ENCODE results near the gene C10orf71. TPM values are rescaled to one million over a fixed set of nuclear protein-coding genes. Genes with fewer than 3 reads are reported as not detected.

The C10orf71 gene
- total RNA-seq, 2 experiments from 2014 or later: not detected

- Mint-ChIP-seq H3K4me3 (no peak overlapping the region), H3K9me3 (peaks cover 27% of the 10 kb centered on the region), H3K27me3 (no peaks in the 10 kb centered on the region), H3K4me1 (no peaks in the 10 kb centered on the region), H3K27ac (no peak overlapping the region), H3K36me3 (no peaks in the 10 kb centered on the region)
- DNase-seq: no peak
Observed at GRCh38 chr10:49265885-49266284, 33.1 kb upstream of the C10orf71 start.

GRCh38 chr10:49268185-49268584, 30.8 kb upstream of the C10orf71 start:
- Mint-ChIP-seq H3K36me3 (no peaks in the 10 kb centered on the region), H3K27ac (no peak overlapping the region), H3K27me3 (no peaks in the 10 kb centered on the region), H3K9me3 (peaks cover 27% of the 10 kb centered on the region), H3K4me1 (peaks cover 8% of the 10 kb centered on the region), H3K4me3 (no peak overlapping the region)
- DNase-seq: no peak

GRCh38 chr10:49269523-49269922, 29.4 kb upstream of the C10orf71 start:
- DNase-seq: no peak
- Mint-ChIP-seq H3K4me3 (no peak overlapping the region), H3K36me3 (no peaks in the 10 kb centered on the region), H3K9me3 (peaks cover 23% of the 10 kb centered on the region), H3K27me3 (no peaks in the 10 kb centered on the region), H3K27ac (no peak overlapping the region), H3K4me1 (peaks cover 8% of the 10 kb centered on the region)

- Mint-ChIP-seq H3K4me3 (no peak overlapping the region), H3K4me1 (peaks cover 8% of the 10 kb centered on the region), H3K27me3 (no peaks in the 10 kb centered on the region), H3K27ac (no peak overlapping the region), H3K9me3 (peaks cover 15% of the 10 kb centered on the region), H3K36me3 (no peaks in the 10 kb centered on the region)
- DNase-seq: no peak
Observed at GRCh38 chr10:49270565-49270964, 28.4 kb upstream of the C10orf71 start.

GRCh38 chr10:49271346-49271745, 27.6 kb upstream of the C10orf71 start:
- H3K9me3 Mint-ChIP-seq: peaks cover 7% of the 10 kb centered on the region
- peaks cover 8% of the 10 kb centered on the region for H3K4me1 Mint-ChIP-seq
- no peak overlapping the region for H3K27ac Mint-ChIP-seq
- DNase-seq: no peak
- H3K4me3 Mint-ChIP-seq: no peak overlapping the region
- no peaks in the 10 kb centered on the region for H3K27me3 Mint-ChIP-seq
- H3K36me3 Mint-ChIP-seq: no peaks in the 10 kb centered on the region

- Mint-ChIP-seq H3K4me1 (peaks cover 8% of the 10 kb centered on the region), H3K27ac (peak overlapping the region; percentile 40), H3K9me3 (peaks cover 2% of the 10 kb centered on the region), H3K4me3 (no peak overlapping the region), H3K27me3 (no peaks in the 10 kb centered on the region), H3K36me3 (no peaks in the 10 kb centered on the region)
- no peak for DNase-seq
Observed at GRCh38 chr10:49272251-49273081, 26.5 kb upstream of the C10orf71 start.

- Mint-ChIP-seq H3K4me3 (no peak overlapping the region), H3K27me3 (no peaks in the 10 kb centered on the region), H3K4me1 (peaks cover 8% of the 10 kb centered on the region), H3K36me3 (no peaks in the 10 kb centered on the region), H3K27ac (no peak overlapping the region), H3K9me3 (no peaks in the 10 kb centered on the region)
- no peak for DNase-seq
Observed at GRCh38 chr10:49273082-49273465, 25.9 kb upstream of the C10orf71 start.

- no peaks in the 10 kb centered on the region for H3K27me3 Mint-ChIP-seq
- peaks cover 8% of the 10 kb centered on the region for H3K4me1 Mint-ChIP-seq
- H3K9me3 Mint-ChIP-seq: no peaks in the 10 kb centered on the region
- H3K27ac Mint-ChIP-seq: no peak overlapping the region
- no peak overlapping the region for H3K4me3 Mint-ChIP-seq
- DNase-seq: no peak
- no peaks in the 10 kb centered on the region for H3K36me3 Mint-ChIP-seq
Observed at GRCh38 chr10:49273626-49274025, 25.3 kb upstream of the C10orf71 start.

GRCh38 chr10:49274886-49275285, 24.1 kb upstream of the C10orf71 start:
- Mint-ChIP-seq H3K9me3 (no peaks in the 10 kb centered on the region), H3K4me3 (no peak overlapping the region), H3K36me3 (no peaks in the 10 kb centered on the region), H3K4me1 (peaks cover 8% of the 10 kb centered on the region), H3K27ac (no peak overlapping the region), H3K27me3 (no peaks in the 10 kb centered on the region)
- DNase-seq: no peak

- DNase-seq: no peak
- Mint-ChIP-seq H3K27me3 (no peaks in the 10 kb centered on the region), H3K9me3 (no peaks in the 10 kb centered on the region), H3K27ac (no peak overlapping the region), H3K36me3 (no peaks in the 10 kb centered on the region), H3K4me3 (no peak overlapping the region), H3K4me1 (peaks cover 8% of the 10 kb centered on the region)
Observed at GRCh38 chr10:49275896-49276295, 23.1 kb upstream of the C10orf71 start.

GRCh38 chr10:49276596-49276995, 22.4 kb upstream of the C10orf71 start:
- H3K9me3 Mint-ChIP-seq: no peaks in the 10 kb centered on the region
- DNase-seq: no peak
- H3K27ac Mint-ChIP-seq: no peak overlapping the region
- no peak overlapping the region for H3K4me3 Mint-ChIP-seq
- no peaks in the 10 kb centered on the region for H3K36me3 Mint-ChIP-seq
- peaks cover 3% of the 10 kb centered on the region for H3K27me3 Mint-ChIP-seq
- peaks cover 8% of the 10 kb centered on the region for H3K4me1 Mint-ChIP-seq

GRCh38 chr10:49277973-49278372, 21.0 kb upstream of the C10orf71 start:
- Mint-ChIP-seq H3K4me3 (no peak overlapping the region), H3K36me3 (no peaks in the 10 kb centered on the region), H3K27ac (no peak overlapping the region), H3K27me3 (peaks cover 3% of the 10 kb centered on the region), H3K9me3 (no peaks in the 10 kb centered on the region), H3K4me1 (no peaks in the 10 kb centered on the region)
- DNase-seq: no peak

GRCh38 chr10:49278497-49278981, 20.4 kb upstream of the C10orf71 start:
- no peak for DNase-seq
- no peaks in the 10 kb centered on the region for H3K4me1 Mint-ChIP-seq
- peaks cover 3% of the 10 kb centered on the region for H3K27me3 Mint-ChIP-seq
- H3K27ac Mint-ChIP-seq: no peak overlapping the region
- H3K36me3 Mint-ChIP-seq: no peaks in the 10 kb centered on the region
- no peaks in the 10 kb centered on the region for H3K9me3 Mint-ChIP-seq
- no peak overlapping the region for H3K4me3 Mint-ChIP-seq

- H3K4me1 Mint-ChIP-seq: no peaks in the 10 kb centered on the region
- H3K36me3 Mint-ChIP-seq: no peaks in the 10 kb centered on the region
- no peak overlapping the region for H3K4me3 Mint-ChIP-seq
- no peak overlapping the region for H3K27ac Mint-ChIP-seq
- H3K9me3 Mint-ChIP-seq: no peaks in the 10 kb centered on the region
- H3K27me3 Mint-ChIP-seq: peaks cover 3% of the 10 kb centered on the region
- no peak for DNase-seq
Observed at GRCh38 chr10:49279015-49279880, 19.7 kb upstream of the C10orf71 start.

GRCh38 chr10:49280001-49280408, 19.0 kb upstream of the C10orf71 start:
- H3K36me3 Mint-ChIP-seq: no peaks in the 10 kb centered on the region
- H3K4me1 Mint-ChIP-seq: no peaks in the 10 kb centered on the region
- DNase-seq: no peak
- no peak overlapping the region for H3K4me3 Mint-ChIP-seq
- peaks cover 3% of the 10 kb centered on the region for H3K27me3 Mint-ChIP-seq
- H3K9me3 Mint-ChIP-seq: no peaks in the 10 kb centered on the region
- H3K27ac Mint-ChIP-seq: no peak overlapping the region

All from activated naive CD8-positive, alpha-beta T cell treated with anti-CD3 and anti-CD28 coated beads for 36 hours (primary cell).